IMR-90 (cell line): ENCODE data around the gene CTCFL. TPM values are rescaled to one million over a fixed set of nuclear protein-coding genes. Genes with fewer than 3 reads are reported as not detected.

Experiments
- ATAC-seq: fragments of 200-7000 bp; cut with Tn5 transposase; 2 replicates; pipeline ENCODE4 v1.9.1; 2020; ENCODE audit warnings: low read depth, mild to moderate bottlenecking, moderate library complexity
- BruUV-seq: library from RNA; stranded (reverse); fragments of 400-500 nt; replicated peaks from 2 replicates; lab custom pipeline; 2021; lab: Mats Ljungman, UMichigan
- CTCF ChIA-PET: fragments of 300-600 bp; formaldehyde crosslinking; extraction: SDS; loops from one replicate; lab custom pipeline; 2021; ENCODE audit warnings: antibody characterized with exemption; lab: Yijun Ruan, JAX
- POLR2A ChIA-PET: fragments of 300-600 bp; sonication (Branson Sonifier 250); formaldehyde crosslinking; loops from one replicate; lab custom pipeline; 2022; ENCODE audit warnings: antibody characterized with exemption; ENCODE audit not compliant: unreplicated experiment; lab: Charles Lee
- DNase-seq: peaks from one replicate; pipeline ENCODE4 v3.0.0; 2013
- H2AFZ ChIP-seq: replicated peaks from 2 replicates; pipeline ENCODE3; 2013; ENCODE audit warnings: low read length, mild to moderate bottlenecking; ENCODE audit not compliant: poor library complexity
- H2AK5ac ChIP-seq: 2 replicates; pipeline ENCODE4 v1.6.1; 2013; ENCODE audit warnings: low read depth, low read length, inconsistent platforms
- H2AK9ac ChIP-seq: replicated peaks from 2 replicates; pipeline ENCODE3; 2013; ENCODE audit warnings: mild to moderate bottlenecking, low read depth, low read length, moderate library complexity; ENCODE audit not compliant: poor library complexity
- H2BK120ac ChIP-seq: 2 replicates; pipeline ENCODE4 v1.6.1; 2013; ENCODE audit warnings: low read depth, low read length, inconsistent platforms
- H2BK15ac ChIP-seq: 3 replicates; pipeline ENCODE4 v1.6.1; 2013; ENCODE audit warnings: low read depth, low read length, inconsistent platforms
- H2BK20ac ChIP-seq: 2 replicates; pipeline ENCODE4 v1.6.1; 2013; ENCODE audit warnings: low read depth, mild to moderate bottlenecking, inconsistent platforms, low read length, moderate library complexity
- H2BK5ac ChIP-seq: 2 replicates; pipeline ENCODE4 v1.6.1; 2013; ENCODE audit warnings: mild to moderate bottlenecking, low read depth, low read length, inconsistent platforms; ENCODE audit not compliant: poor library complexity, severe bottlenecking
- H3K14ac ChIP-seq: replicated peaks from 2 replicates; pipeline ENCODE4 v1.6.1; 2013; ENCODE audit warnings: low read depth, low read length, inconsistent platforms
- H3K18ac ChIP-seq: 2 replicates; pipeline ENCODE4 v1.6.1; 2013; ENCODE audit warnings: low read depth, low read length, control low read depth
- H3K23ac ChIP-seq: 2 replicates; pipeline ENCODE4 v1.6.1; 2013; ENCODE audit warnings: low read depth, low read length, inconsistent platforms
- H3K27ac ChIP-seq: 2 replicates; pipeline ENCODE4 v1.5.1; 2013; ENCODE audit warnings: mild to moderate bottlenecking, control low read depth, low read length; ENCODE audit not compliant: insufficient read depth
- H3K27me3 ChIP-seq: 2 replicates; pipeline ENCODE4 v1.6.1; 2013; ENCODE audit warnings: low read length; ENCODE audit not compliant: control insufficient read depth, insufficient read depth
- H3K36me3 ChIP-seq: 2 replicates; pipeline ENCODE4 v1.6.1; 2013; ENCODE audit warnings: low read length, mixed read lengths; ENCODE audit not compliant: control insufficient read depth, insufficient read depth
- H3K4ac ChIP-seq: 2 replicates; pipeline ENCODE4 v1.6.1; 2013; ENCODE audit warnings: low read depth, low read length, inconsistent platforms
- H3K4me1 ChIP-seq: 2 replicates; pipeline ENCODE4 v1.6.1; 2013; ENCODE audit warnings: low read length, mixed read lengths; ENCODE audit not compliant: control insufficient read depth, insufficient read depth
- H3K4me2 ChIP-seq: 2 replicates; pipeline ENCODE4 v1.6.1; 2013; ENCODE audit warnings: low read depth, mild to moderate bottlenecking, control low read depth, low read length, moderate library complexity
- H3K4me3 ChIP-seq: 2 replicates; pipeline ENCODE4 v1.5.1; 2013; ENCODE audit warnings: low read depth, mild to moderate bottlenecking, control low read depth, low read length, moderate library complexity; ENCODE audit not compliant: insufficient read depth
- H3K56ac ChIP-seq: 2 replicates; pipeline ENCODE4 v1.6.1; 2013; ENCODE audit warnings: low read length, inconsistent platforms; ENCODE audit not compliant: insufficient read depth; ENCODE audit errors: extremely low read depth
- H3K79me1 ChIP-seq, 2 experiments: 2 replicates each; pipeline ENCODE4 v1.6.1; 2013; ENCODE audit warnings: low read length in 2 of 2, inconsistent platforms in 1 of 2, low read depth in 1 of 2
- H3K9ac ChIP-seq: 2 replicates; pipeline ENCODE4 v1.6.1; 2013; ENCODE audit warnings: low read depth, low read length, control low read depth
- H3K9me1 ChIP-seq: 2 replicates; pipeline ENCODE4 v1.6.1; 2013; ENCODE audit warnings: low read length, inconsistent platforms; ENCODE audit not compliant: insufficient read depth
- H3K9me3 ChIP-seq: 2 replicates; pipeline ENCODE4 v1.6.1; 2013; ENCODE audit warnings: low read length; ENCODE audit not compliant: control insufficient read depth, insufficient read depth
- H4K20me1 ChIP-seq: 2 replicates; pipeline ENCODE4 v1.6.1; 2013; ENCODE audit warnings: low read length, inconsistent platforms; ENCODE audit not compliant: insufficient read depth
- H4K5ac ChIP-seq: 2 replicates; pipeline ENCODE4 v1.6.1; 2013; ENCODE audit warnings: mild to moderate bottlenecking, low read depth, low read length, control low read depth
- H4K8ac ChIP-seq, 2 experiments: 2 replicates each; pipeline ENCODE4 v1.6.1; 2013; ENCODE audit warnings: low read depth in 2 of 2, low read length in 2 of 2, control low read depth in 1 of 2, inconsistent platforms in 1 of 2
- H4K91ac ChIP-seq: 2 replicates; pipeline ENCODE4 v1.6.1; 2013; ENCODE audit warnings: low read depth, low read length, inconsistent platforms; ENCODE audit not compliant: insufficient read depth
- BHLHE40 ChIP-seq: fragments of 150-350 bp; IDR thresholded peaks from 2 replicates; pipeline ENCODE4 v1.6.1; 2016; ENCODE audit warnings: mild to moderate bottlenecking, low read depth, low read length
- CEBPB ChIP-seq: IDR thresholded peaks from 2 replicates; pipeline ENCODE4 v1.6.1; 2012; ENCODE audit warnings: low read depth, low read length, improper control_type of control experiment
- CHD1 ChIP-seq: IDR thresholded peaks from 2 replicates; pipeline ENCODE4 v1.6.1; 2012; ENCODE audit warnings: low read depth, low read length, improper control_type of control experiment
- CTCF ChIP-seq: conservative IDR thresholded peaks from 2 replicates; pipeline ENCODE4 v1.5.1; 2012; ENCODE audit warnings: mild to moderate bottlenecking, low read depth, low read length, improper control_type of control experiment
- ELK1 ChIP-seq: fragments of 150-350 bp; IDR thresholded peaks from 2 replicates; pipeline ENCODE4 v1.6.1; 2016; ENCODE audit warnings: low read depth, mild to moderate bottlenecking, low read length, moderate library complexity, borderline replicate concordance
- FOS ChIP-seq: fragments of 150-350 bp; IDR thresholded peaks from 2 replicates; pipeline ENCODE4 v1.6.1; 2016; ENCODE audit warnings: low read depth, low read length
- MAFK ChIP-seq: IDR thresholded peaks from 2 replicates; pipeline ENCODE4 v1.6.1; 2012; ENCODE audit warnings: low read depth, low read length, improper control_type of control experiment
- MAZ ChIP-seq: IDR thresholded peaks from 2 replicates; pipeline ENCODE4 v1.6.1; 2012; ENCODE audit warnings: low read depth, mild to moderate bottlenecking, low read length, improper control_type of control experiment, moderate library complexity, borderline replicate concordance
- MXI1 ChIP-seq: IDR thresholded peaks from 2 replicates; pipeline ENCODE4 v1.6.1; 2012; ENCODE audit warnings: low read depth, mild to moderate bottlenecking, low read length, moderate library complexity, borderline replicate concordance
- NFE2L2 ChIP-seq: fragments of 150-350 bp; IDR thresholded peaks from 2 replicates; pipeline ENCODE4 v1.6.1; 2016; ENCODE audit warnings: low read depth, mild to moderate bottlenecking, low read length
- POLR2A ChIP-seq: IDR thresholded peaks from 2 replicates; pipeline ENCODE4 v1.6.1; 2012; ENCODE audit warnings: mild to moderate bottlenecking, low read depth, low read length
- RAD21 ChIP-seq: IDR thresholded peaks from 2 replicates; pipeline ENCODE4 v1.6.1; 2012; ENCODE audit warnings: low read length, improper control_type of control experiment
- RCOR1 ChIP-seq: IDR thresholded peaks from 2 replicates; pipeline ENCODE4 v1.6.1; 2012; ENCODE audit warnings: mild to moderate bottlenecking, low read length, improper control_type of control experiment; ENCODE audit not compliant: insufficient replicate concordance
- RFX5 ChIP-seq: IDR thresholded peaks from 2 replicates; pipeline ENCODE4 v1.8.0; 2012; ENCODE audit warnings: low read depth, mild to moderate bottlenecking, low read length, moderate library complexity
- SMC3 ChIP-seq: fragments of 150-350 bp; IDR thresholded peaks from 2 replicates; pipeline ENCODE4 v1.6.1; 2016; ENCODE audit warnings: low read depth, mild to moderate bottlenecking, antibody characterized with exemption, low read length, moderate library complexity
- USF2 ChIP-seq: fragments of 150-350 bp; IDR thresholded peaks from 2 replicates; pipeline ENCODE4 v1.6.1; 2017; ENCODE audit warnings: mild to moderate bottlenecking, antibody characterized with exemption, low read length, low read depth
- WGBS, 2 experiments: methylation state at CpG; one replicate each; pipeline versions ENCODE4 v1.1.5 to v1.1.7; 2013; ENCODE audit warnings: missing lambda C conversion rate in 2 of 2; ENCODE audit not compliant: insufficient read length in 1 of 2; ENCODE audit errors: extremely low coverage in 2 of 2; 5-methylcytosine and 5-hydroxymethylcytosine counted together
- dilution Hi-C: fragments of 300-500 bp; cut with HindIII; formaldehyde crosslinking; loops from one replicate; pipeline ENCODE4 v1.14.3; 2018; ENCODE audit warnings: low sequenced_read_pairs; ENCODE audit not compliant: unreplicated experiment
- in situ Hi-C: fragments of 300-500 bp; cut with MboI; formaldehyde crosslinking; loops from 3 replicates; pipeline ENCODE4 v1.14.3; 2019; ENCODE audit warnings: low sequenced_read_pairs, inconsistent platforms, mixed read lengths
- intact Hi-C: fragments of 100-400 bp; cut with micrococcal nuclease; formaldehyde crosslinking; loops from 2 replicates; pipeline ENCODE4 v1.10.0; 2022
- polyA plus RNA-seq, 3 experiments: library from polyadenylated mRNA; depleted of rRNA; stranded (reverse); fragments of >200 nt; gene quantifications; 2 replicates each; pipeline ENCODE4 v1.2.3, GENCODE V29; 2012; ENCODE audit warnings: low replicate concordance in 1 of 3
- total RNA-seq: library from RNA; depleted of rRNA; stranded (reverse); fragments of >200 nt; gene quantifications from 2 replicates; pipeline ENCODE4 v1.2.3, GENCODE V29; 2012

Gene CTCFL
- total and polyA plus RNA-seq, 2 of the 4 experiments (the other 2 are of a cell fraction), result not detected

GRCh38 chr20:57566399-57566798 is 41.5 kb upstream of the CTCFL start:
- Histone ChIP-seq H3K23ac (no peak overlapping the region), H3K27ac (no peak overlapping the region), H3K14ac (no peak overlapping the region), H3K4me3 (no peak overlapping the region), H3K56ac (no peak overlapping the region), H3K27me3 (peaks cover 6% of the 10 kb centered on the region), H3K9ac (no peak overlapping the region), H2AFZ (no peak overlapping the region), H4K8ac (no peak overlapping the region), H3K36me3 (no peaks in the 10 kb centered on the region), H3K4ac (no peak overlapping the region), H2BK120ac (no peak overlapping the region), H2AK9ac (no peak overlapping the region), H2BK20ac (no peak overlapping the region), H3K9me3 (no peaks in the 10 kb centered on the region), H4K91ac (no peak overlapping the region), H2BK5ac (no peak overlapping the region), H4K5ac (no peak overlapping the region), H3K4me1 (no peaks in the 10 kb centered on the region), H4K20me1 (no peaks in the 10 kb centered on the region), H3K9me1 (no peaks in the 10 kb centered on the region), H3K79me1 (no peaks in the 10 kb centered on the region), H2AK5ac (no peak overlapping the region), H3K4me2 (no peak overlapping the region), H3K18ac (no peak overlapping the region), H2BK15ac (no peak overlapping the region)
- in situ Hi-C loops, result no loop called here
- no peak for TF ChIP-seq NFE2L2
- TF ChIP-seq CTCF, result no peak
- no peak for TF ChIP-seq MAFK
- no peak for TF ChIP-seq ELK1
- no peak for TF ChIP-seq MAZ
- no peak for TF ChIP-seq RFX5
- TF ChIP-seq RCOR1, result no peak
- no peak for TF ChIP-seq USF2
- no peak for TF ChIP-seq BHLHE40
- TF ChIP-seq FOS, result no peak
- no peak for TF ChIP-seq MXI1
- TF ChIP-seq SMC3, result no peak
- no peak for TF ChIP-seq CEBPB
- TF ChIP-seq RAD21, result no peak
- no peak for TF ChIP-seq POLR2A
- no peak for TF ChIP-seq CHD1
- dilution Hi-C loops, result no loop called here
- DNase-seq, result no peak
- CTCF ChIA-PET, result no interaction called here
- no TSS peak for BruUV-seq
- intact Hi-C loops, result no loop called here
- no peak for ATAC-seq
- POLR2A ChIA-PET, result no interaction called here
- WGBS, 2 experiments, result no CpG with 5 or more reads among the region's 1 CpG
